Measurements from ENCODE around the gene MATN3. TPM values are rescaled to one million over a fixed set of nuclear protein-coding genes. Genes with fewer than 3 reads are reported as not detected.

MATN3 gene
- total and polyA plus RNA-seq, 2 of the 13 experiments (the other 11 are each of a cell fraction or from before 2014, with no cell fraction given) = 36.1 to 208 TPM

DNA sequence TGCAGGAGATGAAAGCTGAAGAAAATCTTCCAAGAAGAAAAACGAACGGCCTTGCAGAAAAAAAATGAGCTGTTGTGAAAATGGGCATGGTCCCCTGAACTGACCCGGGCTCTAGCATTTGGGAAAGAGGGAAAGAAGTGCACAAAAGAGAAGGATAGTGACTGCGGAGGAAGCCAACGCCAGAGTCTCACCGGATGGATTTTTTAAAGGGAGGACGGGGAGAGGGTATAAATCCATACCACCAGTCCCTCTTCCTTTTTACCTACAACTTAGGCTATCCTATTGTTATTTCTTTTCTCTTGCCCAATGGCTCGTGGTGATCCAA is 23.2 kb downstream of the MATN3 start (continued):
- TF ChIP-seq, protein P1, sequence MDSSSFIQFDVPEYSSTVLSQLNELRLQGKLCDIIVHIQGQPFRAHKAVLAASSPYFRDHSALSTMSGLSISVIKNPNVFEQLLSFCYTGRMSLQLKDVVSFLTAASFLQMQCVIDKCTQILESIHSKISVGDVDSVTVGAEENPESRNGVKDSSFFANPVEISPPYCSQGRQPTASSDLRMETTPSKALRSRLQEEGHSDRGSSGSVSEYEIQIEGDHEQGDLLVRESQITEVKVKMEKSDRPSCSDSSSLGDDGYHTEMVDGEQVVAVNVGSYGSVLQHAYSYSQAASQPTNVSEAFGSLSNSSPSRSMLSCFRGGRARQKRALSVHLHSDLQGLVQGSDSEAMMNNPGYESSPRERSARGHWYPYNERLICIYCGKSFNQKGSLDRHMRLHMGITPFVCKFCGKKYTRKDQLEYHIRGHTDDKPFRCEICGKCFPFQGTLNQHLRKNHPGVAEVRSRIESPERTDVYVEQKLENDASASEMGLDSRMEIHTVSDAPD (CRISPR knock-in tag; IDR thresholded peaks at IDR 0.05) = no peak

- no peak overlapping the region for H2AFZ ChIP-seq (ENCODE audit: low read length)
- 74% methylated on average over 2 of the region's 2 CpGs for WGBS (ENCODE audit: low lambda C conversion rate)
These were observed 23.9 kb downstream of the MATN3 start for GRCh38 chr2:19988600-19988999.

More at GRCh38 chr2:19988600-19988999, 23.9 kb downstream of the MATN3 start:
- ChIA-PET POLR2A (interaction anchor here (1.0 to 2.0 kb wide), 3 partner anchors 19 to 87 kb away, joined by 5 to 23 read pairs (median 8); partner anchors contain the start of genes LAPTM4A and TTC32), CTCF (ENCODE audit: low intra/inter-chr PET ratio, low total read pairs) (no interaction called here)
- H4K20me1 ChIP-seq (ENCODE audit: insufficient read depth, low read length) = no peaks in the 10 kb centered on the region
- no peak for DNase-seq (ENCODE audit: low spot score)
- peak overlapping the region; percentile 75 to 90 (median 78); a peak in 5 of 6 replicates for H3K4me3 ChIP-seq (replicated peaks in 1 of 3; ENCODE audit: insufficient read depth in 1 of 3, low read depth in 2 of 3, low read length in 3 of 3)
- no peaks in the 10 kb centered on the region; a peak in 1 of 5 replicates for H3K27me3 ChIP-seq (ENCODE audit: control insufficient read depth in 1 of 2, insufficient read depth in 2 of 2, low read length in 2 of 2)
- H3K4me1 ChIP-seq (ENCODE audit: insufficient read depth, low read length) = peaks cover 30% of the 10 kb centered on the region
- peak overlapping the region; percentile 92 for H3K4me2 ChIP-seq (ENCODE audit: low read depth, low read length)
- intact Hi-C loops (cut with micrococcal nuclease; ENCODE audit: unreplicated experiment) = no loop called here
- H3K79me2 ChIP-seq (ENCODE audit: insufficient read depth, low read length) = peaks cover 22% of the 10 kb centered on the region
- in situ Hi-C loops (cut with HindIII; ENCODE audit: extremely low pct_ligation_motif_present, low pct_unique_long_range_greater_than_20kb) = no loop called here
- H3K9ac ChIP-seq (ENCODE audit: insufficient read depth, low read depth, low read length) = peak overlapping the region; percentile 69; the same call in 1 of the 2 replicates
- no peak for FAIRE-seq
- BruUV-seq (replicated peaks) = TSS peak; percentile 16
- TF ChIP-seq ETS1 (CRISPR knock-in tag; IDR thresholded peaks at IDR 0.05) (no peak), CEBPB (IDR thresholded peaks at IDR 0.05; ENCODE audit: borderline replicate concordance, low read depth, low read length) (no peak), TFDP1 (CRISPR knock-in tag; IDR thresholded peaks at IDR 0.05; ENCODE audit: borderline replicate concordance) (no peak), TOE1 (CRISPR knock-in tag; IDR thresholded peaks at IDR 0.05) (0 out of 2 replicates have a peak, but pooled peaks have one; percentile 33), PAX8 (CRISPR knock-in tag; IDR thresholded peaks at IDR 0.05; ENCODE audit: borderline replicate concordance) (no peak), SP2 (CRISPR knock-in tag; IDR thresholded peaks at IDR 0.05) (no peak), NFE2L2 (IDR thresholded peaks at IDR 0.05; ENCODE audit: low read length) (no peak)
- peaks cover 2 to 8% of the 10 kb centered on the region in 2 experiments; a peak in 3 of 5 replicates for H3K36me3 ChIP-seq (replicated peaks in 1 of 2; ENCODE audit: control insufficient read depth in 1 of 2, insufficient read depth in 2 of 2, low read length in 2 of 2)
- no peak overlapping the region for H3K27ac ChIP-seq (ENCODE audit: extremely low read length, insufficient read depth, low read length)
- no peaks in the 10 kb centered on the region for H3K9me3 ChIP-seq (ENCODE audit: low read length)
- no peak for ATAC-seq

Measured in HepG2 (cell line).